Heart right ventricle (tissue), 16 donors: ENCODE results near the gene RIMKLA. TPM values are rescaled to one million over a fixed set of nuclear protein-coding genes. Genes with fewer than 3 reads are reported as not detected.

Experiments
- ATAC-seq, 8 donors: fragments of 200-7000 bp; cut with Tn5 transposase; one replicate each; pipeline ENCODE4 v1.9.1; 2020; ENCODE audit warnings: mild to moderate bottlenecking in 8 of 8, moderate library complexity in 8 of 8, moderate number of reproducible peaks in 1 of 8
- DNase-seq, 2 donors: peaks; one replicate each; pipeline ENCODE4 v3.0.0-alpha.2; 2020
- H3K27ac ChIP-seq, 10 donors: fragments of 200-600 bp; sonication (generic) in 2 of 10; one replicate each; pipeline versions ENCODE4 v1.5.0 to v1.8.0; 2020 to 2022; ENCODE audit warnings: mild to moderate bottlenecking in 3 of 10
- H3K27me3 ChIP-seq, 7 donors: fragments of 200-600 bp; one replicate each; pipeline ENCODE4 v1.8.0; 2021 to 2022; ENCODE audit warnings: mild to moderate bottlenecking in 2 of 7
- H3K36me3 ChIP-seq, 9 donors: fragments of 200-600 bp; sonication (generic) in 1 of 9; one replicate each; pipeline versions ENCODE4 v1.5.0 to v1.8.0; 2020 to 2022; ENCODE audit warnings: mild to moderate bottlenecking in 2 of 9
- H3K4me1 ChIP-seq, 9 donors: fragments of 200-600 bp; sonication (generic) in 1 of 9; one replicate each; pipeline versions ENCODE4 v1.5.0 to v1.8.0; 2020 to 2022; ENCODE audit warnings: mild to moderate bottlenecking in 4 of 9
- H3K4me3 ChIP-seq, 10 donors: fragments of 200-600 bp; sonication (generic) in 2 of 10; one replicate each; pipeline versions ENCODE4 v1.5.0 to v1.8.0; 2020 to 2022; ENCODE audit warnings: mild to moderate bottlenecking in 7 of 10, moderate library complexity in 2 of 10
- H3K9me3 ChIP-seq, 11 donors: fragments of 200-600 bp in 10 of 11; sonication (generic) in 2 of 11; one replicate each; pipeline versions ENCODE4 v1.5.0 to v1.8.0; 2013 to 2022; ENCODE audit warnings: mild to moderate bottlenecking in 2 of 11, control low read depth in 1 of 11, moderate library complexity in 1 of 11
- CTCF ChIP-seq, 9 donors: fragments of 200-600 bp; sonication (generic) in 2 of 9; IDR thresholded peaks; one replicate each; pipeline versions ENCODE4 v1.5.0 to v1.8.0; 2021 to 2022; ENCODE audit warnings: antibody characterized with exemption in 9 of 9, mild to moderate bottlenecking in 5 of 9, moderate library complexity in 1 of 9
- WGBS, 2 donors: extraction: QIAGEN DNeasy Blood & Tissue Kit; methylation state at CpG; one replicate each; pipeline ENCODE4 v1.1.7; 2013; ENCODE audit warnings: inconsistent platforms in 1 of 2; 5-methylcytosine and 5-hydroxymethylcytosine counted together
- intact Hi-C, 10 donors: fragments of 100-400 bp; cut with DNase I; formaldehyde crosslinking; loops; one replicate each; pipeline versions ENCODE4 v1.11.1 to v1.14.2; 2022
- polyA plus RNA-seq, 2 donors: library from polyadenylated mRNA; stranded (reverse); fragments of 200-250 nt; gene quantifications; one replicate each; pipeline ENCODE4 v1.2.3, GENCODE V29; 2013
- total RNA-seq, 10 donors: library from RNA; stranded (reverse); fragmentation: NEBNext Ultra II Directional in 3 of 10; extraction: Animal tissue kit (Norgen Biotek cat#: 25700) in 3 of 10; gene quantifications; one replicate each; pipeline versions ENCODE4 v1.2.1 to v1.2.4, GENCODE V29; 2021 to 2023
- donor health status: Arrhythmogenic right ventricular cardiomyopathy.
- donor health status: ischemic (EF 13 %, LVEDD 7.1; RV severe dilation, severe dysfunction).
- donor health status: healthy with polysubstance abuse.
- donor health status: DM: no; HTN: yes; CAD: no.
- donor health status: DM: no; HTN: no; CAD: no.
- donor health status: ischemic (EF 25% LVEDD 6.9; RV normal size, moderate dysfunction).
- donor health status: ischemic (EF 25% LVEDD 5.7; RV mildly dilated, moderate dysfunction).
- donor health status: healthy.
- donor health status: DM: yes; HTN: yes; CAD: no.
- donor health status: Ischemic cardiomyopathy.
- donor health status: ischemic (EF 35%, LVEDD 5.7; RV mildly dilated, moderate dysfunction).
- donor health status: nonischemic (EF 11% LVEDD 7.7; RV severe dilation, severe dysfunction).
- donor health status: DM: yes; HTN: yes; CAD: no.
- donor health status: PGD.
- donor health status: ischemic (EF 29% LVEDD 5.4; RV normal size, mild dysfunction).
- donor health status: nonischemic (EF 23%, LVEDD 6.1; RV moderate dilation, normal function).

RIMKLA gene
- total and polyA plus RNA-seq, 12 donors = 0.80 to 16.7 (median 8.3) TPM

GRCh38 chr1:42392967-42393848, 12.6 kb downstream of the RIMKLA start:
- intact Hi-C loops = no loop called here
- Histone ChIP-seq H3K27ac (no peak overlapping the region), H3K4me3 (no peak overlapping the region), H3K9me3 (no peaks in the 10 kb centered on the region), H3K27me3 (peaks cover 0 to 4% (median 0%) of the 10 kb centered on the region in 7 donors), H3K4me1 (no peaks in the 10 kb centered on the region), H3K36me3 (no peaks in the 10 kb centered on the region)
- WGBS, 2 donors = 67 to 76% methylated on average over 2 of the region's 2 CpGs
- no peak for TF ChIP-seq CTCF (IDR thresholded peaks at IDR 0.05)
- DNase-seq (no peak), ATAC-seq (no peak)

GRCh38 chr1:42399315-42400100, 18.9 kb downstream of the RIMKLA start:
- TF ChIP-seq CTCF (IDR thresholded peaks at IDR 0.05) = no peak
- H3K4me3 ChIP-seq = no peak overlapping the region
- DNase-seq = no peak
- no peak overlapping the region for H3K27ac ChIP-seq
- H3K27me3 ChIP-seq = no peaks in the 10 kb centered on the region
- H3K9me3 ChIP-seq = no peaks in the 10 kb centered on the region
- no peaks in the 10 kb centered on the region for H3K4me1 ChIP-seq
- intact Hi-C loops = no loop called here
- no peak for ATAC-seq
- 81 to 89% methylated on average over 10 of the region's 10 CpGs for WGBS, 2 donors
- H3K36me3 ChIP-seq = no peaks in the 10 kb centered on the region

GRCh38 chr1:42403880-42404400, 23.3 kb downstream of the RIMKLA start:
- no peaks in the 10 kb centered on the region for H3K27me3 ChIP-seq
- intact Hi-C loops = no loop called here
- DNase-seq (no peak), ATAC-seq (no peak)
- H3K9me3 ChIP-seq = no peaks in the 10 kb centered on the region
- no peaks in the 10 kb centered on the region for H3K36me3 ChIP-seq
- H3K4me1 ChIP-seq = no peaks in the 10 kb centered on the region
- peak in 1 of 9 donors; percentile 11 for TF ChIP-seq CTCF (IDR thresholded peaks at IDR 0.05)
- H3K4me3 ChIP-seq = no peak overlapping the region
- 97 to 100% methylated on average over 1 of the region's 1 CpG for WGBS, 2 donors
- no peak overlapping the region for H3K27ac ChIP-seq
